Ovary (tissue), 10 donors: ENCODE measurements around the gene CIROP. TPM values are rescaled to one million over a fixed set of nuclear protein-coding genes. Genes with fewer than 3 reads are reported as not detected.
A peak's percentile ranks its signal among the peaks of the same experiment; 100 is the strongest.

ENCODE experiments used
- DNase-seq, 5 donors: peaks; one replicate each; pipeline ENCODE4 v3.0.0-alpha.2; 2019 to 2020
- H3K27ac ChIP-seq, 2 donors: fragments of 200-600 bp; one replicate each; pipeline versions ENCODE4 v1.5.1 to v1.8.0; 2019 to 2022
- H3K27me3 ChIP-seq: fragments of 200-600 bp; one replicate; pipeline ENCODE4 v1.8.0; 2022
- H3K36me3 ChIP-seq: fragments of 200-600 bp; sonication (generic); one replicate; pipeline ENCODE4 v1.5.1; 2019
- H3K4me1 ChIP-seq: one replicate; pipeline ENCODE4 v1.8.1; 2013; ENCODE audit warnings: mild to moderate bottlenecking, moderate library complexity; ENCODE audit not compliant: insufficient read depth
- H3K4me3 ChIP-seq: fragments of 200-600 bp; sonication (generic); one replicate; pipeline ENCODE4 v1.5.1; 2017
- H3K9me3 ChIP-seq, 2 donors: fragments of 200-600 bp in 1 of 2; sonication (generic) in 1 of 2; one replicate each; pipeline versions ENCODE4 v1.5.1 to v1.8.1; 2013 to 2019; ENCODE audit warnings: mild to moderate bottlenecking in 1 of 2, moderate library complexity in 1 of 2
- EP300 ChIP-seq: sonication (generic); formaldehyde crosslinking; IDR thresholded peaks from one replicate; pipeline ENCODE4 v1.6.1; 2017; ENCODE audit warnings: antibody characterized with exemption
- POLR2A ChIP-seq: fragments of 450-650 bp; IDR thresholded peaks from one replicate; pipeline ENCODE4 v1.6.1; 2017; ENCODE audit warnings: antibody characterized with exemption, mild to moderate bottlenecking, moderate library complexity
- WGBS, 3 donors: extraction: QIAGEN DNeasy Blood & Tissue Kit in 1 of 3; methylation state at CpG; one replicate each; pipeline versions ENCODE4 v1.1.5 to v1.1.7; 2013 to 2017; 5-methylcytosine and 5-hydroxymethylcytosine counted together
- intact Hi-C, 4 donors: fragments of 100-400 bp; cut with DNase I; formaldehyde crosslinking; loops; one replicate each; pipeline versions ENCODE4 v1.11.0 to v1.15.1; 2022 to 2023
- long read RNA-seq, 3 donors: library from polyadenylated mRNA in 2 of 3; unstranded in 2 of 3; transcript quantifications; one replicate each; pipeline ENCODE4 v2.0.0 and lab custom pipeline, GENCODE V29; 2021 to 2026
- polyA plus RNA-seq, 2 donors: library from polyadenylated mRNA; stranded (reverse); fragments of 200-250 nt in 1 of 2; fragments of 350-450 nt in 1 of 2; fragmentation: Illumina TruSeq in 1 of 2; extraction: RNeasy Lipid Tissue Mini Kit (QIAGEN cat#74804) in 1 of 2; gene quantifications; one replicate each; pipeline ENCODE4 v1.2.3, GENCODE V29; 2013 to 2014
- total RNA-seq, 7 donors: library from RNA; depleted of rRNA in 2 of 7; stranded (reverse); fragments of >200 nt in 2 of 7; fragmentation: NEBNext Ultra II Directional in 3 of 7; extraction: Animal tissue kit (Norgen Biotek cat#: 25700) in 3 of 7; gene quantifications; one replicate each; pipeline versions ENCODE4 v1.1.0 to v1.2.4, GENCODE V29; 2016 to 2023
- TF ChIP-seq, protein P1 (sequence below), 3 donors: fragments of 450-650 bp in 2 of 3; fragments of 200-600 bp in 1 of 3; IDR thresholded peaks; one replicate each; pipeline versions ENCODE4 v1.5.1 to v1.8.0; 2016 to 2022; ENCODE audit warnings: antibody characterized with exemption in 3 of 3, mild to moderate bottlenecking in 1 of 3
- donor health status: DM: no; HTN: no; CAD: no; lungs with moderate emphysema.
- donor health status: DM: no; HTN: no; CAD: no.
- donor health status: Bipolar disorder and iron deficiency.
- donor health status: DM: yes; HTN: yes; CAD: no.
- donor health status: DM: no; HTN: no; CAD: no.
- donor health status: DM: yes; HTN: yes; CAD: no.

CIROP gene, protein sequence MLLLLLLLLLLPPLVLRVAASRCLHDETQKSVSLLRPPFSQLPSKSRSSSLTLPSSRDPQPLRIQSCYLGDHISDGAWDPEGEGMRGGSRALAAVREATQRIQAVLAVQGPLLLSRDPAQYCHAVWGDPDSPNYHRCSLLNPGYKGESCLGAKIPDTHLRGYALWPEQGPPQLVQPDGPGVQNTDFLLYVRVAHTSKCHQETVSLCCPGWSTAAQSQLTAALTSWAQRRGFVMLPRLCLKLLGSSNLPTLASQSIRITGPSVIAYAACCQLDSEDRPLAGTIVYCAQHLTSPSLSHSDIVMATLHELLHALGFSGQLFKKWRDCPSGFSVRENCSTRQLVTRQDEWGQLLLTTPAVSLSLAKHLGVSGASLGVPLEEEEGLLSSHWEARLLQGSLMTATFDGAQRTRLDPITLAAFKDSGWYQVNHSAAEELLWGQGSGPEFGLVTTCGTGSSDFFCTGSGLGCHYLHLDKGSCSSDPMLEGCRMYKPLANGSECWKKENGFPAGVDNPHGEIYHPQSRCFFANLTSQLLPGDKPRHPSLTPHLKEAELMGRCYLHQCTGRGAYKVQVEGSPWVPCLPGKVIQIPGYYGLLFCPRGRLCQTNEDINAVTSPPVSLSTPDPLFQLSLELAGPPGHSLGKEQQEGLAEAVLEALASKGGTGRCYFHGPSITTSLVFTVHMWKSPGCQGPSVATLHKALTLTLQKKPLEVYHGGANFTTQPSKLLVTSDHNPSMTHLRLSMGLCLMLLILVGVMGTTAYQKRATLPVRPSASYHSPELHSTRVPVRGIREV
- total RNA-seq (not detected), polyA plus RNA-seq (not detected)
- long read RNA-seq, donor 1, partial matches to known transcripts = 0 of 1 reads
- long read RNA-seq, donor 1, other reads (novel, unspliced or antisense) = 1 of 1 reads
- long read RNA-seq, donor 2 = 0 reads
- long read RNA-seq, donor 3, partial matches to known transcripts = 0 of 1 reads
- long read RNA-seq, donor 3, other reads (novel, unspliced or antisense) = 1 of 1 reads

DNA sequence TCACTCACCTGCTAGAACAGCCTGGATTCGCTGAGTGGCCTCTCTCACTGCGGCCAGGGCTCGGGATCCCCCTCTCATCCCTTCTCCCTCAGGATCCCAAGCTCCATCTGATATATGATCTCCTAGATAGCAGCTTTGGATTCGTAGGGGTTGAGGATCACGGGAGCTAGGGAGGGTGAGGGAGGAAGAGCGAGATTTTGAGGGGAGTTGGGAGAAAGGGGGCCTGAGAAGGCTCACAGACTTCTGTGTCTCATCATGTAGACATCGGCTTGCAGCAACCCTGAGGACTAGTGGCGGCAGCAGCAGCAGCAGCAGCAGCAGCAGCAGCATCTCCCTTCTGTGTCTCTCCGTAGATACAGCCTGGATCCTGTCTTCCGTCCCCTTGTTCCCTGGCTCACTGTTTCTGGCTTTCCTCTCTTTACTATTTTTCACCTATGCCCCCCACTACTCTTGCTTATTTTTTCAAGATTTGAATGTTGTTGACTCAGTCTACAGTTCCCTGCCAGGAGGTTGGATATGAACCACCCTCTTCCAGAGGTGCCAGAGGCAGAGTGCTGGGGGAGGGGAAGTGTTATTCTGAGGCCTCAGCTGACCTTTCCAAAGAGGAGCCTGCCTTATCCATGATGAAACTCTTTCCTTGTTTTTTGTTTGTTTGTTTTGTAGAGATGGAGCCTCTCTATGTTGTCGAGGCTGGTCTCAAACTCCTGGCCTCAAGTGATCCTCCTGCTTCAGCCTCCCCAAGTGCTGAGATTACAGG is at the start of gene CIROP:
TSS of gene CIROP (minus strand) at position 399 of the 757 bp plus-strand sequence. CDS start at position 330, 69 bp downstream.
- no peak within 1 kb of the TSS for H3K27ac ChIP-seq
- TF ChIP-seq EP300 = no peak
- TF ChIP-seq, protein P1, sequence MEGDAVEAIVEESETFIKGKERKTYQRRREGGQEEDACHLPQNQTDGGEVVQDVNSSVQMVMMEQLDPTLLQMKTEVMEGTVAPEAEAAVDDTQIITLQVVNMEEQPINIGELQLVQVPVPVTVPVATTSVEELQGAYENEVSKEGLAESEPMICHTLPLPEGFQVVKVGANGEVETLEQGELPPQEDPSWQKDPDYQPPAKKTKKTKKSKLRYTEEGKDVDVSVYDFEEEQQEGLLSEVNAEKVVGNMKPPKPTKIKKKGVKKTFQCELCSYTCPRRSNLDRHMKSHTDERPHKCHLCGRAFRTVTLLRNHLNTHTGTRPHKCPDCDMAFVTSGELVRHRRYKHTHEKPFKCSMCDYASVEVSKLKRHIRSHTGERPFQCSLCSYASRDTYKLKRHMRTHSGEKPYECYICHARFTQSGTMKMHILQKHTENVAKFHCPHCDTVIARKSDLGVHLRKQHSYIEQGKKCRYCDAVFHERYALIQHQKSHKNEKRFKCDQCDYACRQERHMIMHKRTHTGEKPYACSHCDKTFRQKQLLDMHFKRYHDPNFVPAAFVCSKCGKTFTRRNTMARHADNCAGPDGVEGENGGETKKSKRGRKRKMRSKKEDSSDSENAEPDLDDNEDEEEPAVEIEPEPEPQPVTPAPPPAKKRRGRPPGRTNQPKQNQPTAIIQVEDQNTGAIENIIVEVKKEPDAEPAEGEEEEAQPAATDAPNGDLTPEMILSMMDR (IDR thresholded peaks at IDR 0.05) = no peak
- TF ChIP-seq POLR2A = no peak
- DNase-seq = no peak
- no peaks in the 10 kb centered on the region for H3K36me3 ChIP-seq
- H3K27me3 ChIP-seq = no peaks in the 10 kb centered on the region
- intact Hi-C loops = no loop called here
- H3K4me1 ChIP-seq = no peaks in the 10 kb centered on the region
- WGBS, 3 donors = 58 to 65% (median 61%) methylated on average over 11 of the region's 11 CpGs
- H3K9me3 ChIP-seq = no peaks in the 10 kb centered on the region
- H3K4me3 ChIP-seq = no peak within 1 kb of the TSS

DNA sequence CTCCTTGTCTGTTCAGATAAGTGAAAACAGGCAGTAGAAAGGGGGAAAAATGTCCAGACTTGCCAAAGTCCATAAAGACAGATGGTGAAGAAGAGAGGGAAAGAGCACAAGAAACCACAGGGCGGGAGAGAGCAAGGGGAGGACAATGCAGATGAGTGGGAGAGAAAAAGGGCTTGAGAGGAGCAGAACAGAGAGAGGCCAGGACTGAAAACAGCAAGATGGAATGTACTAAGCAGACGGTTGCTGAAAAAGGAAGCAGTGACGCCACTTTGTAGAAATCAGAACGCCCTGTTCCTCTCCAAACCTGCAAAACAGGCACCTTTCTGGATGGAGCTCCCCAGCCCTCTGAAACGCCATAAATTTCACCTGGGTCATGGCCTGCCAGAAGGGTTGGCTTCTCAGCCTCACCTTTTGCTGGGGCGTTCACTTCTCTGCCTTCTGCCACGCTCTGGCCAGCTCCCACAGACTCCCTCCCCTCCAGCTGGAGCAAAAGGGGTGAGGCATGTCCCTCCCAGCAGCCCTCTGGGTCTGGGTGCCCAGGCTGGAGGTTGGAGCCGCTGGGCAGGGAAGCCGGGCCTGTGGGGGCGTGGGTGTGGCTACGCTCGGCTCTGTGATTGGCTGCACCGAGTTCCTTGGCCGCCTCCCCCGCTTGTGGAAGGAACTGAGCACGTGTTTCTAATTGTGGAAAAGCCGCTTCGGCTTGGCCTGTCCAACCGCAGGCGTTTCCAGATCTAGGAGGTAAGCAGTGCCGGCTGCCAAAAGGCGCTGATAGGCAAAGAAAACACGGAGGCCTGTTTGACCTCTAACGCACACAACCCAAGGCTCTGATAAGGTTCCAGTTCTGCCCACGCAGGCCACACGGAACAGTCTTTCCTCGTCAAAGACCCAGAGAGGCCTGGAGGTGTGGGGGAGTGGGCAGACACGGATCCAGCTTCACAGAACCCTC is 49.3 kb upstream of the CIROP start:
- Histone ChIP-seq H3K9me3 (no peaks in the 10 kb centered on the region), H3K27me3 (no peaks in the 10 kb centered on the region), H3K36me3 (no peaks in the 10 kb centered on the region), H3K4me1 (peaks cover 19% of the 10 kb centered on the region), H3K27ac (peak overlapping the region; percentile 81 to 97), H3K4me3 (peak overlapping the region; percentile 6)
- 1 to 5% (median 3%) methylated on average over 28 of the region's 28 CpGs for WGBS, 3 donors
- DNase-seq = peak; percentile 95 to 97 (median 96)
- intact Hi-C loops = no loop called here
- peak; percentile 10 for TF ChIP-seq POLR2A
- TF ChIP-seq, protein P1 (IDR thresholded peaks at IDR 0.05) = no peak
- peak; percentile 6 for TF ChIP-seq EP300

DNA sequence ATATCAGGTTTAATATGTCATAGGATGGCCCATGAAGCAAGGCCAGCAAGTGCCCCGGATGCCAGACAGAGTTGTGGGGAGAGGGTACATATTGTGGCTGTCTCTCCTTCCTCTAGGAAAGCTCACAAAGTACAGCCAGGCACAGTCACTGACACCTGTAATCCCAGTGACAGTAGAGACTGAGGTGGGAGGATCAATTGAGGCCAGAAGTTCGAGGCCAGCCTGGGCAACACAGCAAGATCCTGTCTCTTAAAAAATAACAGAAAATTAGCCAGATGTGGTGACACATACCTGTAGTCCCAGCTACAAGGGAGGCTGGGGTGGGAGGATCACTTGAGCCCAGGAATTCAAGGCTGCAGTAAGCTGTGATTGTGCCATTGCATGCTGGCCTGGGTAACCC is 46.6 kb upstream of the CIROP start:
- peaks cover 21% of the 10 kb centered on the region for H3K4me1 ChIP-seq
- WGBS, 3 donors = 85 to 94% (median 90%) methylated on average over 2 of the region's 2 CpGs
- TF ChIP-seq, protein P1 (IDR thresholded peaks at IDR 0.05) = no peak
- no peak for TF ChIP-seq POLR2A
- TF ChIP-seq EP300 = no peak
- no peaks in the 10 kb centered on the region for H3K9me3 ChIP-seq
- H3K4me3 ChIP-seq = no peak overlapping the region
- H3K27ac ChIP-seq = no peak overlapping the region
- DNase-seq = peak in 1 of 5 donors; percentile 12
- intact Hi-C loops = no loop called here
- no peaks in the 10 kb centered on the region for H3K36me3 ChIP-seq
- H3K27me3 ChIP-seq = no peaks in the 10 kb centered on the region
